HG02840 (cell line): ENCODE data around the gene IPO9.

ENCODE experiments used
- ATAC-seq: cut with Tn5 transposase; IDR thresholded peaks from one replicate; pipeline ENCODE4 v1.9.1; 2021; ENCODE audit warnings: mild to moderate bottlenecking, moderate library complexity, moderate number of reproducible peaks; ENCODE audit not compliant: unreplicated experiment, low FRiP score

Gene IPO9

GRCh38 chr1:201885531-201886075 lies 56.6 kb downstream of the IPO9 start:
- no peak for ATAC-seq

DNA sequence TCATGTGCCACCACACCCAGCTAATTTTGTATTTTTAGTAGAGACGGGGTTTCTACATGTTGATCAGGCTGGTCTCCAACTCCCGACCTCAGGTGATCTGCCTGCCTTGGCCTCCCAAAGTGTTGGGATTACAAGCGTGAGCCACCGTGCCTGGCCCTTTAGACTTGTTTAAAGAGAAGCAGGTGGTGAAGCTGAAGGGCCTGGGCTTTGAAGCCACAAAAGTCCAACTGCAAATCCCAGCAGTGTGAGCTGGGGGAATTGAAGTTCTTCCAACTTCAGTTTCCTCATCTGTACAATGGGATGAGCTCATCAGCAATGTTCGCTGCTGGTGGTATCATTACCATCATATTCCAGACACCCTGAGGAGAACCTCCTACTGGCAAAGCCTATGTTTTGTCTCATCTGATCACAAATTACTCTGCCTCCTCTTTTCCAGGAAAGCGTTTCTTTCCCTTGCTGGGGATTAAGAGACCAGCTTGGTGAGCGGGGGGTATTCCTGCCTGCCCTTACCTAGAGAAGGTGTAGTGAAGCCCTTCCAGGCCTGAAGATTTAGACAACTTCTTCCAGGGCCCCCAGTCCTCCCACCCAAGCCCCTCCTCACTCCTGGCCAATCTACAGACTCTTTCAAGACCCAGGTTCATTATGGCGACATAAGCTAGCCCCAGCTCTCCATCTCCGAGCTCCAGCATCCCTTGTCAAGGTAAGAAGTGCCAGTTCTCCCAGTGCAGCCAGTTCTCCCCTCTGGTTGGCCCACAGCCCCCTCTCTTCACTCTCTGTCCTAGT lies 57.3 kb downstream of the IPO9 start:
- no peak for ATAC-seq

DNA sequence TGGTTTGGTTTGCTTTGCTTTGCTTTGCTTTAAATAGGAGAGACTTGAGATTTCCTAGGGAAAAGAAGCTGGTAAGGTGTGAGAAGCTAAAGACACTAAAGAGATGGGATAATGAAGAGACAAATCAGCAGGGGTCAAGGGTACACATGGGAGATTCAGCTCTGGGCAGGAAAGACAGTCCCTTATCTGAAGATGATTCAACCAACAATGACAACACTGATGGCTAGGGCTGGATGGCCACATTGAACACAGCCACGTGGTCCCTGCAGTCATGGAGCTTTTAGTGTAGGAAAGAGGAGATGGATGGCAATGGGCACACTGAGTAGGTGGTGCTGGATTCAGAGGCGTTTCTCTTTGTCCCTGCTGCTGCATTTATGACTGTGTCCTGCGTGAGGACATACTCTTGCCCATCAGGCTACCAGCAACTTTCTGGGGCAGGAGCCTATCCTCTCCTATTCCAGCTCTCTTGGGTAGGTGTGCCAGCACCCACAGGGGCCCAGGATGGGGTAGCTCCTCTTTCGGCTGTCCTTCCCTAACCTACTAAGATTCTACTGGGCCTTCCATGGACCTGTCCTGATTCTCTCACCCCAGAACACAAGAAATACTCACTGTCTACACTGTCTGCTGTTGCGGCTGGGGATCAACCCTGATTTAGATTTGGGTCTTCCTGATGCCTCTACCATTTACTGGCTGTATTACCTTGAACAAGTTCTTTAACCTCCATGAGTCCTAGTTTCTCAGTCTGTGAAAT lies 58.3 kb downstream of the IPO9 start:
- no peak for ATAC-seq

DNA sequence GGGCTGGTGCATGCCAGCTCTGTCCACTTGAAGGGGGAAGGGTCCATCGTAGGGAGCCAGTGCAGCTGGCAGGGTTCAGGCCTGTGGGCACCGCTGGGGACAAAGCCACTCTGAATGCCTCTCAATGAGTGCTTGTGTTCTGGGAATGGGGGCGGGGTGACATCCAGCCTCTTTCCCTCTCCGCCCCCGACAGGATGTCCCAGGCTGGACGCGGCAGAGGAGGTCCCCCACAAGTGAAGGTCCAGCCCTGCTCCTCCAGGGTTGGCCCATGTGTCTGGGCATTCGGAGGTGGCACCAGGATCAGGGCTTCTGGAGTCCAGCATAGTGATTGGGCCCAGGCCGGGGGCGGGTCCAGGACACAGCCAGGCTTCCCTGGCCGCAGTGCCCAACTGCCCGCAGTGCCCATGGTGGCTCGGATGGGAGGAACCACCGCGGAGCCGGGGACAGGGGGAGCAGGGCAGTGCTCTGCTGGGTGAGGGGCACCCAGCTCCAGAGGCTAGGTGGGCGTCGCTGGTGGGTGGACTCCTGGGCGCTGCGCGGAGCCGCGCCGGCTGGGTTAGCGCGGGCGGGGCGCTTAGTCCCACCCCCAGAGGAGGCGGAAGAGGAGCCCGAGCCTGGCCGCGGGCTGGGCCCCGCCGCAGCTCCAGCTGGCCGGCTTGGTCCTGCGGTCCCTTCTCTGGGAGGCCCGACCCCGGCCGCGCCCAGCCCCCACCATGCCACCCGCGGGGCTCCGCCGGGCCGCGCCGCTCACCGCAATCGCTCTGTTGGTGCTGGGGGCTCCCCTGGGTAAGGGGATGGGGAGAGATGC lies 59.5 kb downstream of the IPO9 start, which contains the start of gene SHISA4:
SHISA4 (plus strand) TSS at position 617 of the 808 bp plus-strand sequence; CDS start at position 714, 97 bp downstream.
- ATAC-seq, result no peak

- ATAC-seq, result no peak
Measured at GRCh38 chr1:201889090-201889968, 60.4 kb downstream of the IPO9 start.

GRCh38 chr1:201890223-201890622 lies 61.3 kb downstream of the IPO9 start:
- ATAC-seq, result no peak

DNA sequence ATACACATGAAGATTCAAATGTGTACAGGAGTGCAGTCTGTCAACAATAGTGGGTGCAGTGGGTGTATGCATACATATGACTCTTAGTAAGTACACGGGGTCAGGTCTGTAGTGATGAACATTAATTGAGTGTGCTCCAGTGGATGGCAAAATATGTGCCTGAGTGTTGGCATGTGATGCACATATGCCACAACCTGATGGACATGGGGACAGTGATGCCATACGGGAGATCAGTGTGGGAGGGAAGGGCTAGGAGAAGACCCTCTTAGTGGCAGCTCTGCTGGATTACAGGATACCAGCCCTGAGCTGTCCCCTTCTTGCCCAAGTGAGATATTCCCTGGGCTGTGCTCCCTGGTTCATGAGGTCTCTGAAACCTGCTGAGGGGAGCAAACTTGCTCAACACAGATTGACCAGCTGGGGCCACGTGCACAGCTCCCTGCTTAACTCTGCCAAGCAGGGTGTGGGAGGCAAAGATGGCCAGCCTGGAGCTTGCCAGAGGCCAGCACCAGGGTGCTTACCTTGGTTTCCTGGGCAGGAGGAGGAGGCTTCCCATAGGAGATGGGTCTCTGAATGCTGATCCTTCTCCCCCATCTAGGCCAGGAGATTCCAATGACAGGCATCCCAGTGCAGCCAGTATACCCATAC lies 62.0 kb downstream of the IPO9 start:
- ATAC-seq, result no peak

DNA sequence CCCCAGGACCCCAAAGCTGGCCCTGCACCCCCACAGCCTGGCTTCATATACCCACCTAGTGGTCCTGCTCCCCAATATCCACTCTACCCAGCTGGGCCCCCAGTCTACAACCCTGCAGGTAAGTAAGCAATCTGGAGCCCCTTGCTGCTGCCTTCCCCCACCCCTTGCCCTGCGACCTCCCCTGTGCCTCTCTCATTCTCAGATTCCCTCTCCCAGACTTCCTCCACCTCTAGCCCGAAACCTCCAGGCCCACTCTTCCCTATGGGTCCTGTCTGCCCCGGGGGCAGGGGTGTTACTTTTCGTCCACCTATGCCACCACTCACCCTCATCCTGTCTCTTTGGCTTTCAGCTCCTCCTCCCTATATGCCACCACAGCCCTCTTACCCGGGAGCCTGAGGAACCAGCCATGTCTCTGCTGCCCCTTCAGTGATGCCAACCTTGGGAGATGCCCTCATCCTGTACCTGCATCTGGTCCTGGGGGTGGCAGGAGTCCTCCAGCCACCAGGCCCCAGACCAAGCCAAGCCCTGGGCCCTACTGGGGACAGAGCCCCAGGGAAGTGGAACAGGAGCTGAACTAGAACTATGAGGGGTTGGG lies 62.6 kb downstream of the IPO9 start:
- no peak for ATAC-seq

DNA sequence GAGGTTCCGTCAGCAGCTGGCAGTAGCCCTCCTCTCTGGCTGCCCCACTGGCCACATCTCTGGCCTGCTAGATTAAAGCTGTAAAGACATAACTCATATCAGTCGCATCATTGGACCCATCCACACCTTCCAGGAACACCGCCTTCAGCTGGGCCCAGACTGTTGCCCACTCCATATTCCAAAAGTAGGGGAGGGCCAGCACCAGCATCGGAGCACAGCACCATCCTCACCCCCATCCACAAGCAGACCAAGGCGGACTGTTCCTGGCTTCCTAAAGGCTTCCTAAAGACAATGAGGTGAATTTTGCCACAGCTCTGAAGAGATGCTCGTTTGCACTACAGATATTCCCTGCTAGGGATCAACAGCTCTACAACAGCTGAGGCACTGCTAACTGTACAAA lies 63.3 kb downstream of the IPO9 start:
- no peak for ATAC-seq

DNA sequence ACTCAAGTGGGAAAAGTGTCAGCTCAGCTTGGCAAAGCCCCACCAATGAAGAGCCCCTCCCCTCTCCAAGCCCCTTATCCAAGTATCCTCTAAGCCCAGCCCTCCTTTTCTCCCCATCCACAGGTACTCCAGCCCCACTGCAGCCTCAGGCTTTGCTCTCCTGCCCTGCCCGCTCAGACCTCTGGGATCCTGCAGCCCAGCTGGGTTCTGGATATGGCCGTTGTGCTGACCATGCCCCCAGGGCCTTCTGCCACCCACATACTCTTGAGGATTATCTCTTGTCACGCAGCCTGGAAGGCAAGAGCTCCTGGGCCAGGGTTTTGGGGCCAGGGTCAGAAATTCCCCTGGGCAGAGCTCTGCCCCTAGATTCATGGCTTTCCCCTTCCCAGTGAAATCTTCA lies 64.5 kb downstream of the IPO9 start:
- no peak for ATAC-seq

- no peak for ATAC-seq
Measured at GRCh38 chr1:201894343-201895119, 65.6 kb downstream of the IPO9 start.

DNA sequence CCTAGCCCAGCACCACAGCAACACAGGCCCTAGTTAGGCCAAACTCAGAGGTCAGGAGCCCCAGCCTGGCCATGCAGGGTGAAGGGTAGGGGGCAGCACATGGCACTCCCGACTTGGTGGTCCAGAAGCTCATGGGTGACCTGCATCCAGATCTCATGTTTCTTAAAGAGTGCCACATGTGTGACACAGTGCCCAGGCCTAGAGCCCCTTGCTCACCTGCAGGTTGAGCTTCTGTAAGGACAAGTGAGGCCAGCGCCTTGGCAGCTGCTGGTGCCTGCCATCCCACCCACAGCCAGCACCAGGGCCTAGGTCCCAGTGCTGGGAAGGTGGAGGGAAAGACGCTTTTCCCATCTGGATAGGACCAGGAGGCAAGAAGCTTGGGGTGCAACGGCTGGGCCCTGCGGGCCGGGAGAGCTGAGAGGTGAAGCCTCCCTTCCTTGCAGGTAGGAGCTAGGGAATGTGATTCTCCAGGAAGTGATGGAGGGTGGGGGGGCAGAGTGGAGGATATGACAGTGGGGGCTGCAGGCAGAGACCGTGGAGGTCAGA lies 66.2 kb downstream of the IPO9 start:
- ATAC-seq, result no peak

DNA sequence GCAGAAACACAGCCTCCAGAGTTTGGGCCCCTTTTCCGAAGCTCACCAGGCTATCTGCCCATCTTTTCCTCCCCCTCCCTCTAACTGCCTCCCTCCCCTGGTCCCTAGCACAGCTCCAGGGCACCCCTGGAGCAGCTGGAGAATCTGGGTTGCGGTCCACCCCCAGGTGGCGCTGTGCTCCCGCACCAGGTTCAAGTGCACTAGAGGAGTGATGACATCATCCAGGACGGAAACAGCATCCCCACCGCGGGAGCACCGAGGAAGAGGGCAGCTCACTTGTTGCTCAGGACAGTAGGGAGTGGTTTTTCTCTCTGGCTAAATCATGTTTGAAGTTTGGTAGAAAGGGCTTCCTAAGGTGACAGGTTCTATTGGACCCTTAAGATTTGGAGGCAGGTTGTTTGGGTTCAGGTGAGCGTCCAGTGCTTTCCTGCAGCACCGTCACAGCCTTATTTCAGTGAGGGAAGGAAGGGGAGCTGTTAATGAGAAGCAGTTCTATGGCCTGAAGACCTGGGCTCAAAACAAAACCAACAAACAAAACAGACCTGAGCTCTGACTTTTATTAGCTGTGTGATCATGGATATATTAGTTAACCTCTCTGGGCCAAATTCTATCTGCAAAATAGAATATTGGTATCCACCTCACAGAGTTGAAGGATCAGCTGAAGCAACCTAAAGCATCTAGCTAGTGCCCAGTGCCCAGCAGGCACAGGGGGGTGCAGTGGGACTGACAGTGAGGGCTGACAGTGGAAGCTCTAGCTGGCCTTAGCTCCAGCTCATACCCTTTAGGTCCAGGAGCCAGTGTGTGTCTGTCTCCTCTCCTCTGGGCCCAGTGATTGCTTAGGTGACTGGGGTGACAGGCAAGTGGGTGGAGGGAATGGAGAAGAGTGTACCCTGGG lies 67.2 kb downstream of the IPO9 start:
- no peak for ATAC-seq

DNA sequence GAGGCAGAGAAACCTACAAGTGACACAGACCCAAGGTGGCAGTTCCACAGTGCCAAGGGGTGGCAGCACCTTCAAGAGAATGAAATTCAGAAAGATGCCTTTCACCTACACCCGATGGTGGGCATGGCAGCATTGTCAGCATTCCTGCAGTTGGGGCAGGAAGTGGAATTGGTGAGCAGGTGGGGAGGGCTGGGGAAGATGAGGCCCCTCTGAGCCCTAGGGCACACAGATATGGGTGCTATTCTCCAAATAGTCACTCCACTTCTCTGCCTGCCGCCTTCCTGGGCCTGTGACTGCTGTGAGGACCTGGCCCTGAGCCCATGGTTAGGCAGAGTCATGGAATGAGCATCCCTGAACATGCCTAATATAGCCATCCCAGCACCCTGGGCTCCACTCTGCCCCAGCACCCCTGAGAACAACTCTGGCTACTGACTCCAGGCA lies 68.0 kb downstream of the IPO9 start:
- ATAC-seq, result no peak

- no peak for ATAC-seq
Measured at GRCh38 chr1:201898240-201898894, 69.4 kb downstream of the IPO9 start.

DNA sequence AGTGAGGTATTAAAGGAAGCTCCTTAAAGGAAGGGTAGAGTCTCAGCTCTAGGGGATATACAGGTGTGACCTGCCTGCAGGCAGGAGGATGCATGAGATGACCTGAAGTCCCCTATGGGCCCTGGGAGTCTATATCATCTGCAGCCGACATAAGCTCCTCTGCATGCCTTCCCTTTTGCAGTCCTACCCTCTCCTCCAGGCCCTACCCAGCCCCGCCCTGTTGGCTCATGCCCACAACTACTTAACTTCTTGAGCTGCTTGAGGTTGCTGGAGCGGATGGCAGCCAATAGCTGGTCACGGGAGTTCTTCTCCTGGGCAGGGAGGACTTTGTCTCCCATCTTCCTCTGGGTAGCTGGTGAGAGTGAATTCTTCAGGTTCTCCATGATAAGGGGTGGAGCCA lies 70.0 kb downstream of the IPO9 start:
- ATAC-seq, result no peak
